ENCODE measurements around the gene FRMD1.

FRMD1 gene

GRCh38 chr6:168049277-168049676 lies 29.7 kb downstream of the FRMD1 start:
- DNase-seq (ENCODE audit: extremely low read depth, low read depth), result no peak
- no peak overlapping the region for H3K4me3 ChIP-seq (replicated peaks; ENCODE audit: low read depth, low read length)
- TF ChIP-seq CTCF (IDR thresholded peaks at IDR 0.05; ENCODE audit: low read depth, low read length, missing control alignments), result no peak

GRCh38 chr6:168048724-168049025 lies 30.3 kb downstream of the FRMD1 start:
- H3K4me3 ChIP-seq (replicated peaks; ENCODE audit: low read depth, low read length), result no peak overlapping the region
- no peak for TF ChIP-seq CTCF (IDR thresholded peaks at IDR 0.05; ENCODE audit: low read depth, low read length, missing control alignments)
- no peak for DNase-seq (ENCODE audit: extremely low read depth, low read depth)

GRCh38 chr6:168047841-168048723 lies 30.9 kb downstream of the FRMD1 start:
- no peak for TF ChIP-seq CTCF (IDR thresholded peaks at IDR 0.05; ENCODE audit: low read depth, low read length, missing control alignments)
- DNase-seq (ENCODE audit: extremely low read depth, low read depth), result no peak
- no peak overlapping the region for H3K4me3 ChIP-seq (replicated peaks; ENCODE audit: low read depth, low read length)

- no peak for TF ChIP-seq CTCF (IDR thresholded peaks at IDR 0.05; ENCODE audit: low read depth, low read length, missing control alignments)
These were observed 32.3 kb downstream of the FRMD1 start for GRCh38 chr6:168046696-168047095.

DNA sequence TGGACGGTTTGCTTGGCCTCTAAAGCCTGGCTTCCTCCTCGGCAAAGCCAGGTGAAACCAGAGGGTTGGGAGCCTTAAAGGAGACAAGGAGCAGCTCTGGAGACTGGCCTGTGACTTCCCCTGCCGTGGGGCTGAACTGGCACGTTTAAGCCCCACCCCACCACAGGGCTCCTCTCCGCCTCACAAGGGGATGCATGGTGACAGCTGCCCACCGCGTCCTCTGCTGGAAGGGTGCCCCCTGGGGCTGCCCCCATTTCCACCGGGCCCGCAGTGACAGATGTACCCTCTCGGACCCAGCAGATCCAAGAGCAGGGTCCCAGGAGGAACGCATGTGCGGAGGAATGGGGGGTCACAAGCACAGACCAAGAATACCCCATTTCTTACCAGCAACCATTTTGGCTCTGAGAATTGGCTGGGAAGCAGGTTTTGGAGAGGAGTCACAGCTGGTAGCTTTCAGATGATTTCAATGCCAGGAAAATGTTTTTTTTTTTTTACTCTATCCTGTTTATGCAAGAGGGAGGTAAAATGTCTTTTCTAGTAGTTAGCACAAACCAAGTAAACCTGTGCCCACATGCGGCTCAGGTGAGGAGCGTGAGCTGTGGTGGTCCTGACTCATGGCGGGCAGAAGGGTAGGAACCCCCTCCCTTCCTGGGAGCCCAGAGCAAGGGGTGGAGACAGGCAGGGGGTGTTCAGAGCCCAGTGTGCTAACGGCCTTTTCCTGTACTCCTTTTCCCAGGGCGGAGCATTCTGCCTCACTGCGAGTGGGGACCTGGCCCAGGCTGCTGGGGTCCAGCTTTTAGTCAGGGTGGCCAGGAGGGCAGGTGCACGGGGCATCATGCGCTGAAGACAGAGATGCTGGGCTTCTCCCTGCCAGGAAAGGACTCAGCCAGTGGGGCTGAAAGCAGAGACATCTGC lies 33.0 kb downstream of the FRMD1 start:
- no peak for DNase-seq (ENCODE audit: extremely low read depth, low read depth)
- H3K4me3 ChIP-seq (replicated peaks; ENCODE audit: low read depth, low read length), result no peak overlapping the region
- no peak for TF ChIP-seq CTCF (IDR thresholded peaks at IDR 0.05; ENCODE audit: low read depth, low read length, missing control alignments)

More at GRCh38 chr6:168046696-168047095, 32.3 kb downstream of the FRMD1 start:
- no peak overlapping the region for H3K4me3 ChIP-seq (replicated peaks; ENCODE audit: low read depth, low read length)
- DNase-seq (ENCODE audit: extremely low read depth, low read depth), result no peak

DNA sequence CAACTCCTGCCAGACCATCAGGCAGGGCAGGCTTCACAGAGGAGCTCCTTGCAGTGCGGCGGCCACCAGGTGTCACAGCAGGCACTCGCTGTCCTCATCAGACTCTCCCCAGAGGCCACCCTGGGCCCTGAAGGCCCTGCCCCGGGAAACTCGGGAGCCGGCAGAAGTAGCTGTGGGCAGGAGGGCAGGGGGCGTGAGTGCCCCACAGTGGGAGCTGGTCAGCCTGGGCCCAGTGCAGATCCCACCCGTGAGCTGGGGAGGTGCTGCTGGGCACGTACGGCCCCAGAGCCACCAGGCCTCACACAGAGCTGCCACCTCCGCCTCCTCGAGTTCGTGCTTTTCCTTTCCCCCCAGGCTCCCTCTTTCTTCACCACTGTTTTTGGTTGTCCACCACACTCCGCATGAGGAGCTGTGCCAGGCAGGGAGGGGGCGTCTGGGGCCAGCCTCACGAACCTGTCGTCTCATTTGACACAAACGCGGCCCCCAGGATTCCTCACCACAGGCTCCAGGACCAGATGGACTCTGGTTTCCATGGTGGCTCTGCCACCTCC lies 33.8 kb downstream of the FRMD1 start:
- H3K4me3 ChIP-seq (replicated peaks; ENCODE audit: low read depth, low read length), result no peak overlapping the region
- DNase-seq (ENCODE audit: extremely low read depth, low read depth), result no peak
- no peak for TF ChIP-seq CTCF (IDR thresholded peaks at IDR 0.05; ENCODE audit: low read depth, low read length, missing control alignments)

Data from HFF-Myc (cell line).